ENCODE measurements around the gene TSHZ2.

Gene TSHZ2

DNA sequence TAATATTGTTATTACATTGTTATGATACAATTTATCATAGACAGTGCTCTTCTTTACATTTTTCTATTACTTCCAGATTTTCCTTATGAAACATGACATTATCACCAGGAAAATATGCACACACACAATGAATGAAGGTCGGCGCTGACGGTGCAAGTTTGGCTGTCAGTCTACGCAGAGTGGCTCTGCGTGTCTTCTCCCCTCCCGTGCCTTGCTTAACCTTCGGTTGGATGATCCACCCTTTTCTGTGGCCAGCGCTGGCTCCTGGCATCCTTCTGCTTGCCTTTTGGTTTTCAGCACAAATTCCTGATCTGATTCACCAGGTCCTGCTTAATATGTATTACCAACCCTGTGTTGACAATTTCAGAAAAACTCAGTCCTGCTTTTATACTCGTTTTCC lies 157.4 kb downstream of the TSHZ2 start:
- H3K4me3 ChIP-seq (ENCODE audit: low read depth, low read length), result no peak overlapping the region
- TF ChIP-seq, protein P1, sequence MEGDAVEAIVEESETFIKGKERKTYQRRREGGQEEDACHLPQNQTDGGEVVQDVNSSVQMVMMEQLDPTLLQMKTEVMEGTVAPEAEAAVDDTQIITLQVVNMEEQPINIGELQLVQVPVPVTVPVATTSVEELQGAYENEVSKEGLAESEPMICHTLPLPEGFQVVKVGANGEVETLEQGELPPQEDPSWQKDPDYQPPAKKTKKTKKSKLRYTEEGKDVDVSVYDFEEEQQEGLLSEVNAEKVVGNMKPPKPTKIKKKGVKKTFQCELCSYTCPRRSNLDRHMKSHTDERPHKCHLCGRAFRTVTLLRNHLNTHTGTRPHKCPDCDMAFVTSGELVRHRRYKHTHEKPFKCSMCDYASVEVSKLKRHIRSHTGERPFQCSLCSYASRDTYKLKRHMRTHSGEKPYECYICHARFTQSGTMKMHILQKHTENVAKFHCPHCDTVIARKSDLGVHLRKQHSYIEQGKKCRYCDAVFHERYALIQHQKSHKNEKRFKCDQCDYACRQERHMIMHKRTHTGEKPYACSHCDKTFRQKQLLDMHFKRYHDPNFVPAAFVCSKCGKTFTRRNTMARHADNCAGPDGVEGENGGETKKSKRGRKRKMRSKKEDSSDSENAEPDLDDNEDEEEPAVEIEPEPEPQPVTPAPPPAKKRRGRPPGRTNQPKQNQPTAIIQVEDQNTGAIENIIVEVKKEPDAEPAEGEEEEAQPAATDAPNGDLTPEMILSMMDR (conservative IDR thresholded peaks at IDR 0.05; ENCODE audit: low read depth, low read length), result no peak
- DNase-seq (ENCODE audit: low read depth), result no peak

DNA sequence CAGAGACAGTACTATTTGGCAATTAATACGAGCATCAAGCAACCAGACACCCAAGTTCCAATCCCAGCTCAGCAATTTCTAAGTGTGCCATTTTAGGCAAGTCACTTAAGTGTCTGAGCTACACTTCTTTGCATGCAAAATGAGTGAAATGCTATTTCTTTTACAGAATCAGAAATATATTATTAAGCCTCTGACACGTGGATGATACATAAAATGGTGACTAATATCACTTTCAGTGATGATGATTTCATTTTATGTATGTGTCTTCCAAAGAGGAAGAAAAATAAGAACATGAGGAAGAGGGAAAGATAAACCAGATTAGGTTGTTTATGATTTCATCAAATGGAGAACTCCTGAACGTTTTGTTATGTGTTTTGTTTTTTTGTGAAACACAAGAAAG lies 158.6 kb downstream of the TSHZ2 start:
- no peak for DNase-seq (ENCODE audit: low read depth)
- H3K4me3 ChIP-seq (ENCODE audit: low read depth, low read length), result no peak overlapping the region
- TF ChIP-seq, protein P1 (conservative IDR thresholded peaks at IDR 0.05; ENCODE audit: low read depth, low read length), result no peak

DNA sequence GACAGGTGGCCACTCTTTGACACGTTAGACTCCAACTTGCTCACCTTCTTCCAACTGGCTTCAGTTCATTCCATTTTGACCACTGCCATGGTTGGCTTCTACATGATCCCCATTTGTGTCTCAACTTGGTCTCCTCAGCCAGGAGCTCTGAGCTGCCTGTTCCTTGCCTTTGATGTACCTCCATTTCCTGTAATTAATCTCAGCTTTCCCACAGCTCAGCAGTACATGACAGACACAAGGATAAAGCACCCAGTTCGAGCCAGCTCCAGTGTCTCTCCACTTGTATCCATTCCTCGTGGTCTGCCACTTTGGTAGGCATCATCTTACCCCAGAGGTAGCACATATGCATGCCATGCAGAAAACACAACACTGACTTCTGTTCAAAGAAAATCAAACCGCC lies 161.0 kb downstream of the TSHZ2 start:
- DNase-seq (ENCODE audit: low read depth), result no peak
- TF ChIP-seq, protein P1 (conservative IDR thresholded peaks at IDR 0.05; ENCODE audit: low read depth, low read length), result no peak
- no peak overlapping the region for H3K4me3 ChIP-seq (ENCODE audit: low read depth, low read length)

DNA sequence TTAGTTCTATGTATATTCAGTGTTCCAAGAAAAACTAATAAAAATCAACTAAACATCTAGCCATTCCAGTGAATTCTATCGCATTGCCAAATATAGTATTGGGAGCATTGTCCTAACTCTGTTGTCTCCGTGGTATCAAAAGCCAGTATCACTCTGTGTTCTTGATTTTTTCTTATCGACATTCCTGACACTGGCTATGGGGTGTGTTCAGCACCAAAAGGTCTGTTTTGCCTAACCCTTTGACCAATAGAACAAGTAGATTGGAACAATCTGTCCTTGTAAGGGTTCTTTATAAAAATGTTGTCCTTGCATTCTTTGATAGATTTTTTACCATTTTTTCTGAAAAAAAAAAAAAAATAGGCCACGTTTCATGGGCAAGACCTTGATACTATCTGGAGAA lies 161.5 kb downstream of the TSHZ2 start:
- no peak overlapping the region for H3K4me3 ChIP-seq (ENCODE audit: low read depth, low read length)
- TF ChIP-seq, protein P1 (conservative IDR thresholded peaks at IDR 0.05; ENCODE audit: low read depth, low read length), result no peak
- DNase-seq (ENCODE audit: low read depth), result no peak

- H3K4me3 ChIP-seq (ENCODE audit: low read depth, low read length), result no peak overlapping the region
- no peak for DNase-seq (ENCODE audit: low read depth)
- TF ChIP-seq, protein P1 (conservative IDR thresholded peaks at IDR 0.05; ENCODE audit: low read depth, low read length), result no peak
Measured at GRCh38 chr20:53136473-53136872, 164.3 kb downstream of the TSHZ2 start.

GRCh38 chr20:53138454-53139262 lies 166.5 kb downstream of the TSHZ2 start:
- TF ChIP-seq, protein P1 (conservative IDR thresholded peaks at IDR 0.05; ENCODE audit: low read depth, low read length), result no peak
- no peak overlapping the region for H3K4me3 ChIP-seq (ENCODE audit: low read depth, low read length)
- no peak for DNase-seq (ENCODE audit: low read depth)
